WTC11 (cell line): ENCODE measurements around the gene ATP5PB. TPM values are rescaled to one million over a fixed set of nuclear protein-coding genes. Genes with fewer than 3 reads are reported as not detected.

ENCODE experiments used
- ATAC-seq: fragments of 200-7000 bp; cut with Tn5 transposase; 2 replicates; pipeline ENCODE4 v1.10.0; 2021; ENCODE audit warnings: mild to moderate bottlenecking, moderate library complexity
- CTCF ChIA-PET: fragments of 300-600 bp; sonication (Branson Sonifier 250); formaldehyde crosslinking; loops from one replicate; lab custom pipeline; 2021; ENCODE audit warnings: antibody characterized with exemption; lab: Charles Lee
- POLR2A ChIA-PET: fragments of 350-600 bp; sonication (Branson Sonifier 250); formaldehyde crosslinking; loops from one replicate; lab custom pipeline; 2021; ENCODE audit warnings: antibody characterized with exemption; lab: Charles Lee
- DNase-seq: peaks from one replicate; pipeline ENCODE4 v3.0.0; 2021; ENCODE audit warnings: low spot score
- H3K27ac Mint-ChIP-seq: 2 replicates; pipeline ENCODE4 v1.8.0; 2021; ENCODE audit warnings: mixed read lengths
- H3K27me3 Mint-ChIP-seq: 2 replicates; pipeline ENCODE4 v1.8.0; 2021; ENCODE audit warnings: low read depth, mild to moderate bottlenecking, moderate library complexity, mixed read lengths
- H3K36me3 Mint-ChIP-seq: 2 replicates; pipeline ENCODE4 v1.8.0; 2021; ENCODE audit warnings: mixed read lengths
- H3K4me1 Mint-ChIP-seq: 2 replicates; pipeline ENCODE4 v1.8.0; 2022; ENCODE audit warnings: mixed read lengths
- H3K4me3 Mint-ChIP-seq: 2 replicates; pipeline ENCODE4 v1.8.0; 2021; ENCODE audit warnings: mild to moderate bottlenecking, moderate library complexity, mixed read lengths
- H3K9me3 Mint-ChIP-seq: 2 replicates; pipeline ENCODE4 v1.8.0; 2021; ENCODE audit warnings: mixed read lengths
- CBFB ChIP-seq: sonication (generic); formaldehyde crosslinking; IDR thresholded peaks from 2 replicates; pipeline ENCODE4 v1.8.1; 2022; ENCODE audit warnings: mild to moderate bottlenecking, low read depth, missing genetic modification reagents
- ELF4 ChIP-seq: sonication (generic); formaldehyde crosslinking; IDR thresholded peaks from 2 replicates; pipeline ENCODE4 v1.8.1; 2022; ENCODE audit warnings: low read depth, mild to moderate bottlenecking, moderate library complexity, missing genetic modification reagents
- GABPB1 ChIP-seq: sonication (generic); formaldehyde crosslinking; IDR thresholded peaks from 2 replicates; pipeline ENCODE4 v1.8.1; 2023; ENCODE audit warnings: mild to moderate bottlenecking, missing genetic modification reagents
- GTF2I ChIP-seq: fragments of 250-450 bp; sonication (Bioruptor Pico); conservative IDR thresholded peaks from 2 replicates; pipeline ENCODE4 v1.4.0; 2021; ENCODE audit warnings: mild to moderate bottlenecking
- IRF2 ChIP-seq: sonication (generic); formaldehyde crosslinking; IDR thresholded peaks from 2 replicates; pipeline ENCODE4 v1.8.0; 2022; ENCODE audit warnings: low read depth, missing genetic modification reagents, borderline replicate concordance
- NR1H2 ChIP-seq: sonication (generic); formaldehyde crosslinking; IDR thresholded peaks from 2 replicates; pipeline ENCODE4 v1.9.0; 2021; ENCODE audit warnings: mild to moderate bottlenecking, moderate library complexity, missing genetic modification reagents
- SMAD3 ChIP-seq: sonication (generic); formaldehyde crosslinking; IDR thresholded peaks from 2 replicates; pipeline ENCODE4 v1.8.0; 2022; ENCODE audit warnings: missing genetic modification reagents, mild to moderate bottlenecking, borderline replicate concordance
- SOX15 ChIP-seq: fragments of 250-450 bp; sonication (Bioruptor Pico); IDR thresholded peaks from 2 replicates; pipeline ENCODE4 v1.9.0; 2021; ENCODE audit warnings: mild to moderate bottlenecking
- TEAD1 ChIP-seq: sonication (generic); formaldehyde crosslinking; IDR thresholded peaks from 2 replicates; pipeline ENCODE4 v1.8.0; 2022; ENCODE audit warnings: mild to moderate bottlenecking, missing genetic modification reagents
- TEAD4 ChIP-seq: sonication (generic); formaldehyde crosslinking; IDR thresholded peaks from 2 replicates; pipeline ENCODE4 v1.8.0; 2022; ENCODE audit warnings: mild to moderate bottlenecking, missing genetic modification reagents
- TP53 ChIP-seq: sonication (generic); formaldehyde crosslinking; IDR thresholded peaks from 2 replicates; pipeline ENCODE4 v1.8.1; 2023; ENCODE audit warnings: mild to moderate bottlenecking, missing genetic modification reagents
- ZBTB21 ChIP-seq: sonication (generic); formaldehyde crosslinking; IDR thresholded peaks from 2 replicates; pipeline ENCODE4 v1.8.1; 2023; ENCODE audit warnings: mild to moderate bottlenecking, missing genetic modification reagents, borderline replicate concordance
- ZNF219 ChIP-seq: sonication (generic); formaldehyde crosslinking; IDR thresholded peaks from 2 replicates; pipeline ENCODE4 v1.8.0; 2023; ENCODE audit warnings: missing genetic modification reagents, mild to moderate bottlenecking, borderline replicate concordance
- ZNF232 ChIP-seq: sonication (generic); formaldehyde crosslinking; IDR thresholded peaks from 2 replicates; pipeline ENCODE4 v1.8.0; 2022; ENCODE audit warnings: mild to moderate bottlenecking, missing genetic modification reagents
- ZNF263 ChIP-seq: sonication (generic); formaldehyde crosslinking; IDR thresholded peaks from 2 replicates; pipeline ENCODE4 v1.8.1; 2022; ENCODE audit warnings: low read depth, mild to moderate bottlenecking, moderate library complexity, missing genetic modification reagents
- ZNF671 ChIP-seq: fragments of 250-450 bp; sonication (Bioruptor Pico); IDR thresholded peaks from 2 replicates; pipeline ENCODE4 v1.8.0; 2021; ENCODE audit warnings: mild to moderate bottlenecking
- total RNA-seq: library from RNA; stranded (reverse); gene quantifications from 3 replicates; pipeline ENCODE4 v1.2.3, GENCODE V29; 2021
- TF ChIP-seq, protein P1 (sequence below): fragments of 200-600 bp; IDR thresholded peaks from 2 replicates; pipeline ENCODE4 v1.8.0; 2022; ENCODE audit warnings: antibody characterized with exemption
- TF ChIP-seq, protein P2 (sequence below): sonication (generic); formaldehyde crosslinking; IDR thresholded peaks from 2 replicates; pipeline ENCODE4 v1.8.1; 2023; ENCODE audit warnings: mild to moderate bottlenecking, missing genetic modification reagents
- TF ChIP-seq, protein P3 (sequence below): sonication (generic); formaldehyde crosslinking; IDR thresholded peaks from 2 replicates; pipeline ENCODE4 v1.8.1; 2023; ENCODE audit warnings: mild to moderate bottlenecking, missing genetic modification reagents, moderate library complexity
- TF ChIP-seq, protein P4 (sequence below): sonication (generic); formaldehyde crosslinking; IDR thresholded peaks from 2 replicates; pipeline ENCODE4 v1.8.0; 2023; ENCODE audit warnings: mild to moderate bottlenecking, missing genetic modification reagents
- TF ChIP-seq, protein P5 (sequence below): fragments of 250-450 bp; sonication (Bioruptor Pico); IDR thresholded peaks from 2 replicates; pipeline ENCODE4 v1.8.0; 2021; ENCODE audit warnings: mild to moderate bottlenecking

ATP5PB gene
- total RNA-seq, 1 experiment from 2014 or later, result 284 TPM

DNA sequence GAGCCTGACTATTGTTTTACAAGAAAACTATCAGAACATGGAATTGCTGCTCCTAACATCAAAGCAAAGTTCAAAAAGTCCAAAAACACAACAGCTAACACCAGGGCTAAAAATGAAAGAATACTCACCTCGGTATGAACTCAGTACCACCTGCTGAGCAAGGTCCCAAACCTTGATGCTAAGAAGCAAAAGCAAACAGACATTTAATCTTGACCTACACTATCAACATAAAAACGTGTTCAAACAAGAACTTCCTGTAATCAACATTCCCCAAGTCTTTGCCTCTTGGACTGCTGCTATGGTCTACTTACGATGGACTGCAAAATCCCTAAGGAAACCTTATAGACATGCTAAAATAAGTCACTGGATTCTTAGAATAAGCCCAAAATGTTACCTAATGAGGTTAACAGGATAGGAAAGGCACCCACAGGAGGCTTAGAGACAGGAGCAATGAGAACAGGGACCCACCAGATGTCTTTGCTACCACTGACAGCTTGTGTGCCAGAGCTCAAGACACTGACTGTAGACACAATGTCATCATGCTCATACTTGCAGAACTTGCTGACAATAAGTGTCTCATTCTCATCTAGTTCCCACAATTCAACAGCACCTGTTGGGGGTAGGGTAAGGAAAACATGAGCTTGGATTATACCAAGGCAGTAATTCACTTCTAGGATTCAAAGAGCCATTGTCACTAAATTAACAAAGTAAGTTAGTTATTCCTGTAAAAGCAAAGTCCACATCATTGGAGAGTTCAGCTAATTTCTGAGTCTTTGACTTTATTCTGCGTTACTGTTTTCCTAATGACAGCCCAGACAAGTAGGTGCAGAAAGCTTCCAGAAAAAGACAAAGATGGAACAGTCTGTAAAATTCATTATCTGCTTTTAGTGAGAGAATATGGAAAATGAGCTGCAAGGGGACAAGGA, 2.0 kb upstream of the ATP5PB start:
- Mint-ChIP-seq H3K27me3 (no peaks in the 10 kb centered on the region), H3K27ac (no peak overlapping the region), H3K9me3 (no peaks in the 10 kb centered on the region), H3K4me1 (peaks cover 31% of the 10 kb centered on the region), H3K4me3 (peak overlapping the region; percentile 100), H3K36me3 (peaks cover 47% of the 10 kb centered on the region)
- ChIA-PET POLR2A (interaction anchor here (0.7 kb wide), 1 partner anchor 230 kb away, joined by 3 read pairs; no protein-coding TSS in a partner anchor), CTCF (no interaction called here)
- TF ChIP-seq, protein P1, sequence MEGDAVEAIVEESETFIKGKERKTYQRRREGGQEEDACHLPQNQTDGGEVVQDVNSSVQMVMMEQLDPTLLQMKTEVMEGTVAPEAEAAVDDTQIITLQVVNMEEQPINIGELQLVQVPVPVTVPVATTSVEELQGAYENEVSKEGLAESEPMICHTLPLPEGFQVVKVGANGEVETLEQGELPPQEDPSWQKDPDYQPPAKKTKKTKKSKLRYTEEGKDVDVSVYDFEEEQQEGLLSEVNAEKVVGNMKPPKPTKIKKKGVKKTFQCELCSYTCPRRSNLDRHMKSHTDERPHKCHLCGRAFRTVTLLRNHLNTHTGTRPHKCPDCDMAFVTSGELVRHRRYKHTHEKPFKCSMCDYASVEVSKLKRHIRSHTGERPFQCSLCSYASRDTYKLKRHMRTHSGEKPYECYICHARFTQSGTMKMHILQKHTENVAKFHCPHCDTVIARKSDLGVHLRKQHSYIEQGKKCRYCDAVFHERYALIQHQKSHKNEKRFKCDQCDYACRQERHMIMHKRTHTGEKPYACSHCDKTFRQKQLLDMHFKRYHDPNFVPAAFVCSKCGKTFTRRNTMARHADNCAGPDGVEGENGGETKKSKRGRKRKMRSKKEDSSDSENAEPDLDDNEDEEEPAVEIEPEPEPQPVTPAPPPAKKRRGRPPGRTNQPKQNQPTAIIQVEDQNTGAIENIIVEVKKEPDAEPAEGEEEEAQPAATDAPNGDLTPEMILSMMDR, result no peak
- TF ChIP-seq, protein P2, sequence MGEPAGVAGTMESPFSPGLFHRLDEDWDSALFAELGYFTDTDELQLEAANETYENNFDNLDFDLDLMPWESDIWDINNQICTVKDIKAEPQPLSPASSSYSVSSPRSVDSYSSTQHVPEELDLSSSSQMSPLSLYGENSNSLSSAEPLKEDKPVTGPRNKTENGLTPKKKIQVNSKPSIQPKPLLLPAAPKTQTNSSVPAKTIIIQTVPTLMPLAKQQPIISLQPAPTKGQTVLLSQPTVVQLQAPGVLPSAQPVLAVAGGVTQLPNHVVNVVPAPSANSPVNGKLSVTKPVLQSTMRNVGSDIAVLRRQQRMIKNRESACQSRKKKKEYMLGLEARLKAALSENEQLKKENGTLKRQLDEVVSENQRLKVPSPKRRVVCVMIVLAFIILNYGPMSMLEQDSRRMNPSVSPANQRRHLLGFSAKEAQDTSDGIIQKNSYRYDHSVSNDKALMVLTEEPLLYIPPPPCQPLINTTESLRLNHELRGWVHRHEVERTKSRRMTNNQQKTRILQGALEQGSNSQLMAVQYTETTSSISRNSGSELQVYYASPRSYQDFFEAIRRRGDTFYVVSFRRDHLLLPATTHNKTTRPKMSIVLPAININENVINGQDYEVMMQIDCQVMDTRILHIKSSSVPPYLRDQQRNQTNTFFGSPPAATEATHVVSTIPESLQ (CRISPR knock-in tag), result no peak
- TF ChIP-seq CBFB (CRISPR knock-in tag) (no peak), ZNF219 (CRISPR knock-in tag) (no peak), TEAD4 (CRISPR knock-in tag) (no peak), SOX15 (CRISPR knock-in tag) (no peak)
- DNase-seq, result no peak
- ATAC-seq, result no peak

GRCh38 chr1:111448482-111448917, 764 bp upstream of the ATP5PB start:
- no peaks in the 10 kb centered on the region for H3K9me3 Mint-ChIP-seq
- no peaks in the 10 kb centered on the region for H3K27me3 Mint-ChIP-seq
- H3K4me3 Mint-ChIP-seq, result peak overlapping the region; percentile 100
- no peak for ATAC-seq
- peaks cover 36% of the 10 kb centered on the region for H3K36me3 Mint-ChIP-seq
- peak overlapping the region; percentile 7; the same call in 1 of the 2 replicates for H3K27ac Mint-ChIP-seq
- CTCF ChIA-PET, result interaction anchor here (0.7 to 1.5 kb wide), 6 partner anchors 32 to 226 kb away, joined by 3 to 14 read pairs (median 5); no protein-coding TSS in a partner anchor
- DNase-seq, result no peak
- H3K4me1 Mint-ChIP-seq, result peaks cover 31% of the 10 kb centered on the region
- POLR2A ChIA-PET, result interaction anchor here (0.7 to 1.0 kb wide), 4 partner anchors 12 to 558 kb away, joined by 3 to 8 read pairs (median 4); no protein-coding TSS in a partner anchor
- TF ChIP-seq NR1H2 (CRISPR knock-in tag) (no peak), TP53 (no peak), IRF2 (CRISPR knock-in tag) (no peak), ELF4 (CRISPR knock-in tag) (no peak), ZNF263 (CRISPR knock-in tag) (no peak), ZNF671 (no peak), SMAD3 (CRISPR knock-in tag) (no peak), GABPB1 (CRISPR knock-in tag) (no peak), ZBTB21 (CRISPR knock-in tag) (no peak), TEAD1 (CRISPR knock-in tag) (no peak), ZNF232 (no peak), GTF2I (CRISPR knock-in tag) (no peak)
- TF ChIP-seq, protein P1, result no peak
- TF ChIP-seq, protein P3, sequence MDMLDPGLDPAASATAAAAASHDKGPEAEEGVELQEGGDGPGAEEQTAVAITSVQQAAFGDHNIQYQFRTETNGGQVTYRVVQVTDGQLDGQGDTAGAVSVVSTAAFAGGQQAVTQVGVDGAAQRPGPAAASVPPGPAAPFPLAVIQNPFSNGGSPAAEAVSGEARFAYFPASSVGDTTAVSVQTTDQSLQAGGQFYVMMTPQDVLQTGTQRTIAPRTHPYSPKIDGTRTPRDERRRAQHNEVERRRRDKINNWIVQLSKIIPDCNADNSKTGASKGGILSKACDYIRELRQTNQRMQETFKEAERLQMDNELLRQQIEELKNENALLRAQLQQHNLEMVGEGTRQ (CRISPR knock-in tag), result no peak
- TF ChIP-seq, protein P4, sequence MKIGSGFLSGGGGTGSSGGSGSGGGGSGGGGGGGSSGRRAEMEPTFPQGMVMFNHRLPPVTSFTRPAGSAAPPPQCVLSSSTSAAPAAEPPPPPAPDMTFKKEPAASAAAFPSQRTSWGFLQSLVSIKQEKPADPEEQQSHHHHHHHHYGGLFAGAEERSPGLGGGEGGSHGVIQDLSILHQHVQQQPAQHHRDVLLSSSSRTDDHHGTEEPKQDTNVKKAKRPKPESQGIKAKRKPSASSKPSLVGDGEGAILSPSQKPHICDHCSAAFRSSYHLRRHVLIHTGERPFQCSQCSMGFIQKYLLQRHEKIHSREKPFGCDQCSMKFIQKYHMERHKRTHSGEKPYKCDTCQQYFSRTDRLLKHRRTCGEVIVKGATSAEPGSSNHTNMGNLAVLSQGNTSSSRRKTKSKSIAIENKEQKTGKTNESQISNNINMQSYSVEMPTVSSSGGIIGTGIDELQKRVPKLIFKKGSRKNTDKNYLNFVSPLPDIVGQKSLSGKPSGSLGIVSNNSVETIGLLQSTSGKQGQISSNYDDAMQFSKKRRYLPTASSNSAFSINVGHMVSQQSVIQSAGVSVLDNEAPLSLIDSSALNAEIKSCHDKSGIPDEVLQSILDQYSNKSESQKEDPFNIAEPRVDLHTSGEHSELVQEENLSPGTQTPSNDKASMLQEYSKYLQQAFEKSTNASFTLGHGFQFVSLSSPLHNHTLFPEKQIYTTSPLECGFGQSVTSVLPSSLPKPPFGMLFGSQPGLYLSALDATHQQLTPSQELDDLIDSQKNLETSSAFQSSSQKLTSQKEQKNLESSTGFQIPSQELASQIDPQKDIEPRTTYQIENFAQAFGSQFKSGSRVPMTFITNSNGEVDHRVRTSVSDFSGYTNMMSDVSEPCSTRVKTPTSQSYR (CRISPR knock-in tag), result no peak
- TF ChIP-seq, protein P5, sequence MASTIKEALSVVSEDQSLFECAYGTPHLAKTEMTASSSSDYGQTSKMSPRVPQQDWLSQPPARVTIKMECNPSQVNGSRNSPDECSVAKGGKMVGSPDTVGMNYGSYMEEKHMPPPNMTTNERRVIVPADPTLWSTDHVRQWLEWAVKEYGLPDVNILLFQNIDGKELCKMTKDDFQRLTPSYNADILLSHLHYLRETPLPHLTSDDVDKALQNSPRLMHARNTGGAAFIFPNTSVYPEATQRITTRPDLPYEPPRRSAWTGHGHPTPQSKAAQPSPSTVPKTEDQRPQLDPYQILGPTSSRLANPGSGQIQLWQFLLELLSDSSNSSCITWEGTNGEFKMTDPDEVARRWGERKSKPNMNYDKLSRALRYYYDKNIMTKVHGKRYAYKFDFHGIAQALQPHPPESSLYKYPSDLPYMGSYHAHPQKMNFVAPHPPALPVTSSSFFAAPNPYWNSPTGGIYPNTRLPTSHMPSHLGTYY, result no peak
